Activated T-cell treated with anti-CD3 and anti-CD28 coated beads, Interleukin-2, amount 50 U/mL, for 72 hours (primary cell): Measurements from ENCODE around the gene SSBP3. TPM values are rescaled to one million over a fixed set of nuclear protein-coding genes. Genes with fewer than 3 reads are reported as not detected.

ENCODE experiments used
- ATAC-seq, 2 donors: fragments of 150-1000 bp; cut with Tn5 transposase; replicated peaks in 1 of 2; 2 replicates each; pipeline ENCODE4 v1.10.0; 2021; ENCODE audit warnings: moderate library complexity in 2 of 2, mild to moderate bottlenecking in 1 of 2
- DNase-seq, 2 donors: peaks; one replicate each; pipeline ENCODE4 v3.0.0; 2021 to 2022; ENCODE audit warnings: mixed read lengths in 1 of 2
- H3K27ac Mint-ChIP-seq: one replicate; pipeline ENCODE4 v1.8.0; 2022; ENCODE audit warnings: mild to moderate bottlenecking, moderate library complexity, mixed read lengths
- H3K27me3 Mint-ChIP-seq: one replicate; pipeline ENCODE4 v1.8.0; 2022; ENCODE audit warnings: low read depth, mixed read lengths
- H3K36me3 Mint-ChIP-seq, 2 donors: one replicate each; pipeline ENCODE4 v1.8.0; 2022; ENCODE audit warnings: mixed read lengths in 2 of 2, mild to moderate bottlenecking in 1 of 2; ENCODE audit not compliant: insufficient read depth in 2 of 2
- H3K4me1 Mint-ChIP-seq: one replicate; pipeline ENCODE4 v1.8.0; 2022; ENCODE audit warnings: low read depth, mixed read lengths
- H3K4me3 Mint-ChIP-seq, 2 donors: one replicate each; pipeline ENCODE4 v1.8.0; 2022; ENCODE audit warnings: mild to moderate bottlenecking in 2 of 2, mixed read lengths in 2 of 2, moderate library complexity in 2 of 2
- H3K9me3 Mint-ChIP-seq, 2 donors: one replicate each; pipeline ENCODE4 v1.8.0; 2022; ENCODE audit warnings: mixed read lengths in 2 of 2
- total RNA-seq, 2 donors: library from RNA; stranded (reverse); gene quantifications; one replicate each; pipeline ENCODE4 v1.2.3, GENCODE V29; 2022

SSBP3 gene
- total RNA-seq, 2 donors from 2014 or later, result 70.1 to 84.9 TPM

DNA sequence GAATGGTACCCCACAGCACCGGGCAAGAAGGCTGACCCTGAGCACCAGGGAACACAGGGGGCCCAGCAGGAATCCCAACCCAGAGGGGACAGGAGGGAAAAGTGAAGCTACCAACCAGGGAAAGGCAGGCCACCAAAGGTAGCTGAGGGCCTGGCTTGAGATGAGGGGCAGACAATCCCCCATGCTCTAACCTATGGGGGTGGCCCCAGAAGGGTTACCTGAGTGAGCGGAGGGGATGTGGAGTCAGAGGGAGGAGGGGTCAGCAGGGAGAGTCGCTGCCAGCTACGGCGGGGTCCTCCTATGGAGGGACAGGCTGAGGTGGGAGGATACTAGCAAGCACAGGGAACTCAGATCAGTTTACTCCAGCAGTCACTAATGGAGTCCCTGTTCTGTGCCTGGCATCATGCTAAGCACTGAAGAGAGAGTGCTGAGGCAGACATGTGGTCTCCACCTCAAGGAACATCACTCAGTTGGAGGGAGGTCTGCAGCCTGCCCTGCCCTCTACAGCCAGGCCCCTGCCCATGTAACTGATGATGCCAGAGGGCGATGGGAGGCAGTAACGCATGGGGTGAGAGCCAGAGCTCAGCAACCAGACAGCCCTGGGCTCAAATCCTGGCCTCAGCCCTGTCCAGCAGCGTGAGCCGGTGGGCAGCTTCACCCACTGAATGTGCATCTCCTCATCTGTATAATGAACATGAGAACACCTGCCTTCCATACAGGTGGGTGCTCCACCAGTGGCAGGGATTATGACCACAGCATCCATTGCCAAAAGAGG lies 227.7 kb downstream of the SSBP3 start:
- ATAC-seq, result no peak
- Mint-ChIP-seq H3K27me3 (no peaks in the 10 kb centered on the region), H3K4me3 (no peak overlapping the region), H3K36me3 (peaks cover 0 to 5% of the 10 kb centered on the region in 2 donors), H3K27ac (no peak overlapping the region), H3K9me3 (no peaks in the 10 kb centered on the region), H3K4me1 (no peaks in the 10 kb centered on the region)
- DNase-seq, result no peak

DNA sequence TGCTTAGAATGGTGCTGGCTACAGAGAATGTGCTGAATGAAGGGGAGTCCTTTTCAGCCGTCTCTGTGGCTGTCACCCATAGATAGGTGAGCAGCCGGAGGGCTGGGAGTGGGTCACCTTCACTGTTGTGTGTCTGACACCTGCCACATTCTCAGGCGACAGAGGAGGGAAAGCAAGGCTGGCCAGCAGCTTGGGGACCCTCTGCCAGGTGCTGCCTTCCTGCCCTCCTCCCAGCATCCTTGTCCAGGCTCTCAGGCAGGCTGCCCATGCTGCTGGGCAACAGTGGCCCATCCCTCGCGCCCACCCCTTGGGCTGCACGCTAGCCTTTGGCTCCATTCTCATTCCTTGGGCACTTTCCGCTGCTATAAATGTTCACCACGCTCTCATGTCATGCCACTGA lies 228.5 kb downstream of the SSBP3 start:
- H3K36me3 Mint-ChIP-seq, result peaks cover 0 to 2% of the 10 kb centered on the region in 2 donors
- H3K4me1 Mint-ChIP-seq, result no peaks in the 10 kb centered on the region
- no peaks in the 10 kb centered on the region for H3K27me3 Mint-ChIP-seq
- H3K27ac Mint-ChIP-seq, result no peak overlapping the region
- H3K4me3 Mint-ChIP-seq, result no peak overlapping the region
- no peak for DNase-seq
- no peaks in the 10 kb centered on the region for H3K9me3 Mint-ChIP-seq
- no peak for ATAC-seq

- no peaks in the 10 kb centered on the region for H3K4me1 Mint-ChIP-seq
- DNase-seq (no peak), ATAC-seq (no peak)
- H3K4me3 Mint-ChIP-seq, result no peak overlapping the region
- peaks cover 0 to 2% of the 10 kb centered on the region in 2 donors for H3K36me3 Mint-ChIP-seq
- no peaks in the 10 kb centered on the region for H3K27me3 Mint-ChIP-seq
- no peak overlapping the region for H3K27ac Mint-ChIP-seq
- H3K9me3 Mint-ChIP-seq, result no peaks in the 10 kb centered on the region
Measured at GRCh38 chr1:54176621-54177327, 229.4 kb downstream of the SSBP3 start.

Other genes with a start within 250 kb of the SSBP3 start
- 10 to 100 TPM in 1 of 2 donors, 1 to 10 TPM in 1; 8.4 to 14.0 TPM for gene CYB5RL, start 206.4 kb downstream of the SSBP3 start, total RNA-seq
- gene MRPL37, start 206.2 kb downstream of the SSBP3 start, total RNA-seq, result 100 to 1,000 TPM; 150 to 166 TPM
- gene ACOT11, start 141.8 kb upstream of the SSBP3 start, total RNA-seq, result 1 to 10 TPM; 1.4 to 1.5 TPM
- gene FAM151A, start 217.1 kb upstream of the SSBP3 start, total RNA-seq, result not detected
- under 1 TPM; 0.39 to 0.86 TPM for gene MROH7, start 235.4 kb upstream of the SSBP3 start, total RNA-seq